Right ventricle myocardium superior (tissue), 1 donor: ENCODE measurements around the gene ERCC2. TPM values are rescaled to one million over a fixed set of nuclear protein-coding genes. Genes with fewer than 3 reads are reported as not detected.

Experiments
- ATAC-seq: fragments of 200-7000 bp; cut with Tn5 transposase; one replicate; pipeline ENCODE4 v1.9.1; 2020; ENCODE audit warnings: mild to moderate bottlenecking; ENCODE audit not compliant: poor library complexity
- DNase-seq: peaks from one replicate; pipeline ENCODE4 v3.0.0-alpha.2; 2020
- intact Hi-C: fragments of 100-400 bp; cut with DNase I; formaldehyde crosslinking; loops from one replicate; pipeline ENCODE4 v1.11.2; 2022
- total RNA-seq: library from RNA; stranded (reverse); fragmentation: NEBNext Ultra II Directional; extraction: Animal tissue kit (Norgen Biotek cat#: 25700); gene quantifications from one replicate; pipeline ENCODE4 v1.2.1, GENCODE V29; 2021
- donor health status: DM: no; HTN: yes; CAD: no; lungs with severe emphysema.

The ERCC2 gene
- total RNA-seq, 1 donor from 2014 or later: 11.2 TPM

- ATAC-seq (no peak), DNase-seq (no peak)
These were observed 8.1 kb downstream of the ERCC2 start for GRCh38 chr19:45362291-45362690.

GRCh38 chr19:45361608-45362007 lies 8.8 kb downstream of the ERCC2 start:
- DNase-seq: no peak
- intact Hi-C loops: no loop called here

More at GRCh38 chr19:45362291-45362690, 8.1 kb downstream of the ERCC2 start:
- intact Hi-C loops: no loop called here

GRCh38 chr19:45358213-45358792 lies 12.1 kb downstream of the ERCC2 start:
- DNase-seq: no peak
- ATAC-seq: no peak
- intact Hi-C loops: no loop called here

More at GRCh38 chr19:45361608-45362007, 8.8 kb downstream of the ERCC2 start:
- ATAC-seq: no peak

GRCh38 chr19:45357445-45357783 lies 13.0 kb downstream of the ERCC2 start:
- ATAC-seq (no peak), DNase-seq (no peak)
- intact Hi-C loops: no loop called here

GRCh38 chr19:45356760-45357444 lies 13.5 kb downstream of the ERCC2 start:
- intact Hi-C loops: no loop called here
- DNase-seq (no peak), ATAC-seq (no peak)

GRCh38 chr19:45355910-45356309 lies 14.5 kb downstream of the ERCC2 start:
- ATAC-seq: no peak
- DNase-seq: no peak
- intact Hi-C loops: no loop called here

GRCh38 chr19:45355402-45355801 lies 15.0 kb downstream of the ERCC2 start:
- intact Hi-C loops: no loop called here
- ATAC-seq: no peak
- no peak for DNase-seq

- no peak for DNase-seq
- intact Hi-C loops: no loop called here
- no peak for ATAC-seq
These were observed 16.0 kb downstream of the ERCC2 start for GRCh38 chr19:45354241-45354842.

- intact Hi-C loops: no loop called here
- ATAC-seq (no peak), DNase-seq (no peak)
These were observed 17.2 kb downstream of the ERCC2 start for GRCh38 chr19:45352914-45353796.

GRCh38 chr19:45352471-45352870 lies 17.9 kb downstream of the ERCC2 start:
- DNase-seq (no peak), ATAC-seq (no peak)
- intact Hi-C loops: no loop called here

GRCh38 chr19:45352062-45352461 lies 18.3 kb downstream of the ERCC2 start:
- DNase-seq (no peak), ATAC-seq (no peak)
- intact Hi-C loops: no loop called here

- no peak for ATAC-seq
- intact Hi-C loops: no loop called here
- DNase-seq: no peak
These were observed 18.9 kb downstream of the ERCC2 start for GRCh38 chr19:45351401-45351952.

GRCh38 chr19:45350477-45351058 lies 19.8 kb downstream of the ERCC2 start:
- ATAC-seq (no peak), DNase-seq (no peak)
- intact Hi-C loops: no loop called here

- ATAC-seq: no peak
- intact Hi-C loops: loop anchor here (10.0 kb wide), 1 partner anchor 445 kb away; the partner anchor contains the start of gene APOE
- no peak for DNase-seq
These were observed 20.9 kb downstream of the ERCC2 start for GRCh38 chr19:45349430-45349941.

- no peak for ATAC-seq
- intact Hi-C loops: loop anchor here (10.0 kb wide), 1 partner anchor 444 kb away; the partner anchor contains the start of gene APOE
- DNase-seq: no peak
These were observed 21.3 kb downstream of the ERCC2 start for GRCh38 chr19:45349126-45349415.

- DNase-seq: no peak
- intact Hi-C loops: loop anchor here (10.0 kb wide), 1 partner anchor 444 kb away; the partner anchor contains the start of gene APOE
These were observed 21.8 kb downstream of the ERCC2 start for GRCh38 chr19:45348367-45349125.

GRCh38 chr19:45347570-45348366 lies 22.6 kb downstream of the ERCC2 start:
- ATAC-seq (no peak), DNase-seq (no peak)
- intact Hi-C loops: loop anchor here (10.0 kb wide), 1 partner anchor 443 kb away; the partner anchor contains the start of gene APOE

More at GRCh38 chr19:45348367-45349125, 21.8 kb downstream of the ERCC2 start:
- no peak for ATAC-seq
